HCT116 (cell line): ENCODE measurements around the gene SPATA19.

Experiments
- EZH2 ChIP-seq: fragments of 200-600 bp; sonication (generic); IDR thresholded peaks from 2 replicates; pipeline ENCODE4 v1.6.1; 2017; ENCODE audit warnings: antibody characterized with exemption, mixed run types
- JUND ChIP-seq: IDR thresholded peaks from 2 replicates; pipeline ENCODE4 v1.6.1; 2012
- POLR2AphosphoS5 ChIP-seq: IDR thresholded peaks from 2 replicates; pipeline ENCODE4 v1.6.1; 2011; ENCODE audit warnings: mild to moderate bottlenecking, low read depth, low read length, moderate library complexity
- RAD21 ChIP-seq: IDR thresholded peaks from 2 replicates; pipeline ENCODE4 v1.6.1; 2012; ENCODE audit warnings: low read depth, mild to moderate bottlenecking
- ZNF274 ChIP-seq: fragments of 200-500 bp; sonication (Bioruptor generic); IDR thresholded peaks from 2 replicates; pipeline ENCODE4 v1.6.1; 2014; ENCODE audit warnings: mild to moderate bottlenecking, low read depth, low read length, inconsistent platforms

GRCh38 chr11:133828871-133829270 lies 16.4 kb downstream of the SPATA19 start:
- TF ChIP-seq ZNF274 (no peak), POLR2AphosphoS5 (no peak), RAD21 (no peak), JUND (no peak), EZH2 (no peak)
